Fibroblast of lung (primary cell): ENCODE results near the gene MBOAT7. TPM values are rescaled to one million over a fixed set of nuclear protein-coding genes. Genes with fewer than 3 reads are reported as not detected.

ENCODE experiments used
- DNase-seq, 2 donors: peaks; one replicate each; pipeline versions ENCODE4 v3.0.0 to v3.0.0-alpha.2; 2010; ENCODE audit warnings: low read depth in 2 of 2
- H2AFZ ChIP-seq: 2 replicates; pipeline ENCODE4 v1.5.1; 2012; ENCODE audit warnings: low read length, control low read depth, inconsistent platforms
- H3K27ac ChIP-seq: 2 replicates; pipeline ENCODE4 v1.5.1; 2011; ENCODE audit warnings: low read length, control low read depth; ENCODE audit not compliant: insufficient read depth
- H3K27me3 ChIP-seq: 2 replicates; pipeline ENCODE4 v1.5.1; 2011; ENCODE audit warnings: mild to moderate bottlenecking, low read length; ENCODE audit not compliant: control insufficient read depth, insufficient read depth
- H3K36me3 ChIP-seq: 2 replicates; pipeline ENCODE4 v1.5.1; 2011; ENCODE audit warnings: low read length; ENCODE audit not compliant: control insufficient read depth, insufficient read depth
- H3K4me1 ChIP-seq: 2 replicates; pipeline ENCODE4 v1.5.1; 2011; ENCODE audit warnings: low read length; ENCODE audit not compliant: control insufficient read depth, insufficient read depth; ENCODE audit errors: extremely low read depth
- H3K4me2 ChIP-seq: 2 replicates; pipeline ENCODE4 v1.5.1; 2011; ENCODE audit warnings: low read length, control low read depth; ENCODE audit not compliant: insufficient read depth; ENCODE audit errors: extremely low read depth
- H3K4me3 ChIP-seq, 4 experiments: fragments of 200-600 bp in 1 of 4; sonication (generic) in 1 of 4; replicated peaks in 1 of 4; 2 replicates each; pipeline ENCODE4 v1.5.1; 2011 to 2016; ENCODE audit warnings: low read length in 4 of 4, low read depth in 3 of 4, mild to moderate bottlenecking in 3 of 4, control low read depth in 2 of 4, inconsistent platforms in 1 of 4, mixed read lengths in 1 of 4; ENCODE audit not compliant: insufficient read depth in 1 of 4; ENCODE audit errors: control extremely low read depth in 1 of 4
- H3K79me2 ChIP-seq: 2 replicates; pipeline ENCODE4 v1.5.1; 2012; ENCODE audit warnings: mild to moderate bottlenecking, low read length, inconsistent platforms; ENCODE audit not compliant: control insufficient read depth, insufficient read depth
- H3K9ac ChIP-seq: 2 replicates; pipeline ENCODE4 v1.5.1; 2011; ENCODE audit warnings: mild to moderate bottlenecking, low read length, control low read depth; ENCODE audit not compliant: insufficient read depth
- H3K9me3 ChIP-seq: 2 replicates; pipeline ENCODE4 v1.5.1; 2012; ENCODE audit warnings: low read depth, low read length; ENCODE audit not compliant: control insufficient read depth, insufficient read depth
- H4K20me1 ChIP-seq: 2 replicates; pipeline ENCODE4 v1.5.1; 2011; ENCODE audit warnings: low read length; ENCODE audit not compliant: control insufficient read depth, insufficient read depth; ENCODE audit errors: extremely low read depth
- EZH2 ChIP-seq: IDR thresholded peaks from 2 replicates; pipeline ENCODE4 v1.5.1; 2012; ENCODE audit warnings: low read length, control low read depth, mild to moderate bottlenecking; ENCODE audit errors: missing control alignments
- polyA plus RNA-seq, 2 donors: library from polyadenylated mRNA; depleted of rRNA in 1 of 2; stranded (reverse) in 1 of 2; unstranded in 1 of 2; fragments of >200 nt; gene quantifications; 2 replicates each; pipeline ENCODE4 v1.2.1, GENCODE V29; 2011 to 2012; ENCODE audit warnings: missing spikeins in 1 of 2
- total RNA-seq: library from RNA; depleted of rRNA; stranded (reverse); fragments of >200 nt; gene quantifications from 2 replicates; pipeline ENCODE4 v1.2.1, GENCODE V29; 2014
- TF ChIP-seq, protein P1 (sequence below), 2 donors: IDR thresholded peaks in 1 of 2; conservative IDR thresholded peaks in 1 of 2; 1 replicate in 1 of 2; 2 replicates in 1 of 2; pipeline ENCODE4 v1.5.1; 2011 to 2012; ENCODE audit warnings: low read length in 2 of 2, control low read depth in 1 of 2, inconsistent platforms in 1 of 2, low read depth in 1 of 2, mild to moderate bottlenecking in 1 of 2

The MBOAT7 gene
- total and polyA plus RNA-seq, 2 donors (not counting 1 experiment from before 2014, with no cell fraction given), result 28.6 to 41.1 TPM

DNA sequence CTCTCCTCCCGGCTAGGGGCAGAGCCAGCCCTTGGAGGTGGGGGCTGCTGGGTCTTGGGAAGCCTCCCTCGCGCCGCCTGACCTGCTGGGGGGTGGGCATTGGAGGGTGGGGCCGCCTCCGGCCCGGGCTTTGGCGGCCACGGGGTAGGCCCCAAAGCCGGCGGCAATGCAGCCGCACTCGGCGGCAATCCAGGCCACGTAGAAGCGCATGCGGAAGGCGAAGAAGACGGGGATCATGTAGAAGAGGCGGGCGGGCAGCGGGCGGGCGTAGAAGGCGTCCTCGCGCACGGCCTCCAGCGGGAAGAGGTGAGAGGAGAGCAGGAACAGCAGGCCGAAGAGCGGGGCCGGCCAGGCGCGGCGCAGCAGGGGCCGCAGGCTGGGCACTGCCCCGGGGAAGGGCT is 8.7 kb downstream of the MBOAT7 start:
- TF ChIP-seq, protein P1, sequence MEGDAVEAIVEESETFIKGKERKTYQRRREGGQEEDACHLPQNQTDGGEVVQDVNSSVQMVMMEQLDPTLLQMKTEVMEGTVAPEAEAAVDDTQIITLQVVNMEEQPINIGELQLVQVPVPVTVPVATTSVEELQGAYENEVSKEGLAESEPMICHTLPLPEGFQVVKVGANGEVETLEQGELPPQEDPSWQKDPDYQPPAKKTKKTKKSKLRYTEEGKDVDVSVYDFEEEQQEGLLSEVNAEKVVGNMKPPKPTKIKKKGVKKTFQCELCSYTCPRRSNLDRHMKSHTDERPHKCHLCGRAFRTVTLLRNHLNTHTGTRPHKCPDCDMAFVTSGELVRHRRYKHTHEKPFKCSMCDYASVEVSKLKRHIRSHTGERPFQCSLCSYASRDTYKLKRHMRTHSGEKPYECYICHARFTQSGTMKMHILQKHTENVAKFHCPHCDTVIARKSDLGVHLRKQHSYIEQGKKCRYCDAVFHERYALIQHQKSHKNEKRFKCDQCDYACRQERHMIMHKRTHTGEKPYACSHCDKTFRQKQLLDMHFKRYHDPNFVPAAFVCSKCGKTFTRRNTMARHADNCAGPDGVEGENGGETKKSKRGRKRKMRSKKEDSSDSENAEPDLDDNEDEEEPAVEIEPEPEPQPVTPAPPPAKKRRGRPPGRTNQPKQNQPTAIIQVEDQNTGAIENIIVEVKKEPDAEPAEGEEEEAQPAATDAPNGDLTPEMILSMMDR (conservative IDR thresholded peaks at IDR 0.05 in 1 of 2, IDR thresholded peaks at IDR 0.05 in 1 of 2; ENCODE audit: low read depth in 1 of 2, low read length in 2 of 2), result no peak
- no peak for TF ChIP-seq EZH2
- Histone ChIP-seq H3K9me3 (no peaks in the 10 kb centered on the region), H3K27me3 (no peaks in the 10 kb centered on the region), H3K36me3 (peaks cover 11% of the 10 kb centered on the region), H4K20me1 (no peaks in the 10 kb centered on the region), H3K4me3 (no peak overlapping the region), H3K4me2 (no peak overlapping the region), H3K79me2 (no peaks in the 10 kb centered on the region), H3K27ac (peak overlapping the region; percentile 50), H3K4me1 (no peaks in the 10 kb centered on the region), H2AFZ (no peak overlapping the region), H3K9ac (no peak overlapping the region)
- no peak for DNase-seq

DNA sequence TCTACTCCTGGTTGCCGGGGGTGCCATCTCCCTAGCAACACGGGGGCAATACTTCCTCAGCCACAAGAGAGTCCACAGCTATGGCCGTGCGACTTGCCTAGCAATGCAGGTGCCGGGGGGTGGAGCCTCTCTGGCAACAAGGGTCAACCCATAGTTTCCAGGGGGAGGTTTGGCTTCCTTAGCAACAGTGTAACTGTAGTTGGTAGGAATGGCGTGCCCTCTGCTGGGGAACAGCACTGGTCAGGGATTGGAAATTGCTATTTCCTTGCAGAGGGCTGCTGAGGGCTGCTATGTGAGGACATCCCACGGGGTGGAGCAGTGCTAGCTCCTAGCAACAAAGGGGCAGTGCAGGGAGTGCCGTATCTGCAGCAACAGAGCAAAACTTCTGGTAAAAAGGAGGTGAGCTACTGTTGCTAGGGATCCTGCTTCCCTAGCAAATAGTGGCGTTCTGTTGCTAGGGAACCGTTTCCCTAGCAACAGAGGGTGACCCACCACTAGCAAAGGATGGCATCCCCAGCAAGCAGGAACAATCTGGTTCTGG is 9.4 kb downstream of the MBOAT7 start:
- H3K27me3 ChIP-seq, result no peaks in the 10 kb centered on the region
- H3K9ac ChIP-seq, result no peak overlapping the region
- H3K27ac ChIP-seq, result peak overlapping the region; percentile 50
- H3K36me3 ChIP-seq, result peaks cover 11% of the 10 kb centered on the region
- DNase-seq, result peak; percentile 64 to 71
- no peak overlapping the region for H3K4me2 ChIP-seq
- no peak for TF ChIP-seq EZH2
- TF ChIP-seq, protein P1 (conservative IDR thresholded peaks at IDR 0.05 in 1 of 2, IDR thresholded peaks at IDR 0.05 in 1 of 2; ENCODE audit: low read depth in 1 of 2, low read length in 2 of 2), result peak; percentile 32 to 53
- no peaks in the 10 kb centered on the region for H4K20me1 ChIP-seq
- no peaks in the 10 kb centered on the region for H3K9me3 ChIP-seq
- H2AFZ ChIP-seq, result no peak overlapping the region
- H3K4me3 ChIP-seq, result no peak overlapping the region
- no peaks in the 10 kb centered on the region for H3K79me2 ChIP-seq
- no peaks in the 10 kb centered on the region for H3K4me1 ChIP-seq

DNA sequence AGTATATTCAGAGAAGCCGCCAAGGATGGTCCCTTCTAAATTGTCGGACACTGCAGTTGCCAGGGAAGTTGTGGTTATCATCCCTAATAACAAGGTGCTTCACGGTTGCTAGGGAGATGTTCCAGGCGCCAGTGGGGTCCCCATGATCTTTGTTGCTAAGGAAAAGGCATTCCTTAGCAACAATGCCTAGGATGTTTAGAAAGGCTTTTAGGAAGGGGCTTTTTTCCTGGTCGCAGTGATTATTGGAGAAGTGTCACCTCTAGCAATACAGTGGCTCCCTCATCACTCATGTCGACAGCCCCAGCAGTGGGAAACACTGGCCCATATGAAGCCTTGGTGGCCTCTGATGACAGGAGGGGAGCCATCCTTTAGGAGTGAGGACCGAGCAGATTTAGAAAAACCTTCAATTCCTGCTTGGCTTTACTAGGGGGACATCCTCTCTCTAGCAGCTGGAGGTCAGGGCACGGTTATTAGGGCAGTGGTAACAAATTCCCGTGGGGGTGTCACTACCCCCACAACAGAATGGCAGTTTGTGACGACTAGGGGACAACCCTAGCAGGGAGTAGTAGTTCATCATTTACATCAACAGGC is 10.0 kb downstream of the MBOAT7 start:
- Histone ChIP-seq H3K79me2 (no peaks in the 10 kb centered on the region), H3K9ac (no peak overlapping the region), H2AFZ (no peak overlapping the region), H3K36me3 (peaks cover 11% of the 10 kb centered on the region), H3K4me1 (no peaks in the 10 kb centered on the region), H4K20me1 (no peaks in the 10 kb centered on the region), H3K4me2 (no peak overlapping the region), H3K9me3 (no peaks in the 10 kb centered on the region), H3K27ac (peak overlapping the region; percentile 0), H3K4me3 (no peak overlapping the region), H3K27me3 (no peaks in the 10 kb centered on the region)
- no peak for TF ChIP-seq EZH2
- TF ChIP-seq, protein P1 (conservative IDR thresholded peaks at IDR 0.05 in 1 of 2, IDR thresholded peaks at IDR 0.05 in 1 of 2; ENCODE audit: low read depth in 1 of 2, low read length in 2 of 2), result no peak
- no peak for DNase-seq
